GM20000 (cell line): ENCODE results near the gene GCN1.

ENCODE experiments used
- DNase-seq: peaks from one replicate; pipeline ENCODE4 v3.0.0; 2012; ENCODE audit warnings: low spot score
- CTCF ChIP-seq: IDR thresholded peaks from 2 replicates; pipeline ENCODE4 v1.5.1; 2012; ENCODE audit warnings: mild to moderate bottlenecking, control low read depth; ENCODE audit errors: extremely low read depth, missing control alignments

Gene GCN1

GRCh38 chr12:120222288-120222832 is 27.8 kb upstream of the GCN1 start:
- no peak for DNase-seq
- no peak for TF ChIP-seq CTCF

- no peak for DNase-seq
- TF ChIP-seq CTCF, result no peak
Observed at GRCh38 chr12:120221576-120221900, 27.0 kb upstream of the GCN1 start.

- DNase-seq, result no peak
- TF ChIP-seq CTCF, result no peak
Observed at GRCh38 chr12:120220838-120221575, 26.5 kb upstream of the GCN1 start.

GRCh38 chr12:120218680-120219606 is 24.4 kb upstream of the GCN1 start:
- no peak for DNase-seq
- TF ChIP-seq CTCF, result no peak

GRCh38 chr12:120216742-120217605 is 22.5 kb upstream of the GCN1 start:
- no peak for TF ChIP-seq CTCF
- no peak for DNase-seq

GRCh38 chr12:120215766-120216735 is 21.5 kb upstream of the GCN1 start:
- no peak for DNase-seq
- TF ChIP-seq CTCF, result no peak
